Cardiac muscle cell (in vitro differentiated cells and primary cell): ENCODE data around the gene KICS2. TPM values are rescaled to one million over a fixed set of nuclear protein-coding genes. Genes with fewer than 3 reads are reported as not detected.

Experiments used
- DNase-seq, 2 donors: peaks; one replicate each; pipeline versions ENCODE4 v3.0.0 to v3.0.0-alpha.2; 2010 to 2017; ENCODE audit warnings: low read depth in 1 of 2, low spot score in 1 of 2
- H3K27ac ChIP-seq: fragments of 200-600 bp; sonication (generic); 2 replicates; pipeline ENCODE4 v1.5.1; 2016
- H3K27me3 ChIP-seq: fragments of 200-600 bp; sonication (generic); 2 replicates; pipeline ENCODE4 v1.6.0; 2016; ENCODE audit warnings: control low read depth
- H3K36me3 ChIP-seq: fragments of 200-600 bp; sonication (generic); 2 replicates; pipeline ENCODE4 v1.5.1; 2016; ENCODE audit warnings: control low read depth
- H3K4me1 ChIP-seq: fragments of 200-600 bp; sonication (generic); 2 replicates; pipeline ENCODE4 v1.8.1; 2017; ENCODE audit warnings: low read depth, mild to moderate bottlenecking, mixed run types
- H3K4me3 ChIP-seq: fragments of 200-600 bp; sonication (generic); 2 replicates; pipeline ENCODE4 v1.5.1; 2016; ENCODE audit warnings: mild to moderate bottlenecking
- H3K9me3 ChIP-seq: fragments of 200-600 bp; sonication (generic); 2 replicates; pipeline ENCODE4 v1.5.1; 2017; ENCODE audit warnings: low read depth, mild to moderate bottlenecking, control low read depth
- CTCF ChIP-seq: IDR thresholded peaks from 2 replicates; pipeline ENCODE4 v1.5.1; 2012; ENCODE audit warnings: low read depth, mild to moderate bottlenecking, low read length
- polyA plus RNA-seq: library from polyadenylated mRNA; unstranded; fragments of >200 nt; fragmentation: Nextera tagmentation; extraction: Ambion mirVana; gene quantifications from 2 replicates; pipeline ENCODE4 v1.2.1, GENCODE V29; 2016
- total RNA-seq: library from RNA; depleted of rRNA; stranded (reverse); fragments of >200 nt; gene quantifications from 2 replicates; pipeline ENCODE4 v1.2.3, GENCODE V29; 2016

Gene KICS2
- total and polyA plus RNA-seq, 2 experiments from 2014 or later = 0.81 to 7.2 TPM

- no peak overlapping the region for H3K27ac ChIP-seq
- no peaks in the 10 kb centered on the region for H3K4me1 ChIP-seq
- no peak overlapping the region for H3K4me3 ChIP-seq
- TF ChIP-seq CTCF = no peak
- DNase-seq = no peak
- H3K36me3 ChIP-seq = no peaks in the 10 kb centered on the region
- H3K27me3 ChIP-seq = no peaks in the 10 kb centered on the region
- no peaks in the 10 kb centered on the region for H3K9me3 ChIP-seq
These were observed 7.7 kb upstream of the KICS2 start for GRCh38 chr12:64229796-64230195.

GRCh38 chr12:64229240-64229639, 7.1 kb upstream of the KICS2 start:
- Histone ChIP-seq H3K27ac (no peak overlapping the region), H3K4me1 (no peaks in the 10 kb centered on the region), H3K9me3 (no peaks in the 10 kb centered on the region), H3K27me3 (no peaks in the 10 kb centered on the region), H3K36me3 (no peaks in the 10 kb centered on the region), H3K4me3 (no peak overlapping the region)
- no peak for DNase-seq
- TF ChIP-seq CTCF = no peak

GRCh38 chr12:64225626-64226025, 3.5 kb upstream of the KICS2 start:
- DNase-seq = no peak
- Histone ChIP-seq H3K27me3 (no peaks in the 10 kb centered on the region), H3K27ac (no peak overlapping the region), H3K36me3 (no peaks in the 10 kb centered on the region), H3K9me3 (no peaks in the 10 kb centered on the region), H3K4me1 (no peaks in the 10 kb centered on the region), H3K4me3 (no peak overlapping the region)
- TF ChIP-seq CTCF = no peak

GRCh38 chr12:64221651-64222008, 466 bp downstream of the KICS2 start:
- DNase-seq = peak; percentile 86 to 91
- H3K4me3 ChIP-seq = peak overlapping the region; percentile 89
- H3K27me3 ChIP-seq = no peaks in the 10 kb centered on the region
- no peaks in the 10 kb centered on the region for H3K36me3 ChIP-seq
- no peaks in the 10 kb centered on the region for H3K9me3 ChIP-seq
- peak overlapping the region; percentile 67 for H3K27ac ChIP-seq
- H3K4me1 ChIP-seq = peaks cover 7% of the 10 kb centered on the region
- no peak for TF ChIP-seq CTCF

- Histone ChIP-seq H3K9me3 (no peaks in the 10 kb centered on the region), H3K36me3 (no peaks in the 10 kb centered on the region), H3K4me3 (no peak overlapping the region), H3K27ac (no peak overlapping the region), H3K27me3 (no peaks in the 10 kb centered on the region), H3K4me1 (peaks cover 7% of the 10 kb centered on the region)
- no peak for DNase-seq
- TF ChIP-seq CTCF = no peak
These were observed 2.0 kb downstream of the KICS2 start for GRCh38 chr12:64220046-64220445.

GRCh38 chr12:64219145-64219544, 3.0 kb downstream of the KICS2 start:
- Histone ChIP-seq H3K36me3 (no peaks in the 10 kb centered on the region), H3K27ac (no peak overlapping the region), H3K9me3 (no peaks in the 10 kb centered on the region), H3K4me3 (no peak overlapping the region), H3K4me1 (peaks cover 7% of the 10 kb centered on the region), H3K27me3 (no peaks in the 10 kb centered on the region)
- TF ChIP-seq CTCF = no peak
- DNase-seq = no peak
